Skin of body (tissue), 3 donors: Measurements from ENCODE around the gene PTMA. TPM values are rescaled to one million over a fixed set of nuclear protein-coding genes. Genes with fewer than 3 reads are reported as not detected.

ENCODE experiments used
- DNase-seq: peaks from one replicate; lab custom pipeline; 2025; lab: John Stamatoyannopoulos, UW
- small RNA-seq: library from RNA; depleted of rRNA; stranded (forward); fragments of <200 nt; gene quantifications from one replicate; pipeline ENCODE3, GENCODE V24; 2014; ENCODE audit warnings: low replicate concordance
- total RNA-seq: library from RNA; depleted of rRNA; stranded (reverse); fragments of >200 nt; gene quantifications from one replicate; pipeline ENCODE4 v1.2.3, GENCODE V29; 2014

The PTMA gene
- total RNA-seq, 1 donor from 2014 or later = 634 TPM

GRCh38 chr2:231751042-231751815, 42.9 kb downstream of the PTMA start:
- DNase-seq = no peak

- no peak for DNase-seq
Measured at GRCh38 chr2:231752061-231752460, 43.7 kb downstream of the PTMA start.

DNA sequence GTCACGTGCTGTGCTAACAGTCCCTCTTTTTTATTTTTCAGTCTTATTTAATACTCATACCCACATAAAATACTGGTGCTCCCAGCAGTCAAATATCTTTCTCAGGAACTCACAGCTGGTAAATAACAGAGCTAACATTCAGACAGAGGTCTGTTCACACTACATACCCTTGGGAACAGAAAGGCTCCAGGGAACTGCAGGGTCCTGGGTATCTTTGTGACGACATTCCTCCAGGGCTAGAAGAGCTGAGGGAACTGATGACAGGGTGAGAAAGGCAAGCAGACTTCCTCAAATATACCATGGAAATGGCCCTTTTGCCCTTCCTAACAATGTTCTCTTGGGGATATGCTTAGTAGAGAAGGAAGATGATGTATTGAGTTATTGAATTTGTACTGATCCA, 53.4 kb downstream of the PTMA start:
- DNase-seq = no peak

Small RNA genes lying within 50 kb of the gene (small RNA-seq; reads per million reads assigned to genes)
- not detected for gene RF00015

Other genes starting within 250 kb of the PTMA start
- 220 TPM for gene NCL, start 244.0 kb upstream of the PTMA start, total RNA-seq
- gene NMUR1, start 178.1 kb upstream of the PTMA start, total RNA-seq = 0.69 TPM
- not detected for gene TEX44, start 115.7 kb upstream of the PTMA start, total RNA-seq
- 14.2 TPM for gene PDE6D, start 72.8 kb downstream of the PTMA start, total RNA-seq
- 27.7 TPM for gene COPS7B, start 77.9 kb downstream of the PTMA start, total RNA-seq
- 1.7 TPM for gene NPPC, start 217.9 kb downstream of the PTMA start, total RNA-seq